Mesothelial cell of epicardium (in vitro differentiated cells): Measurements from ENCODE around the gene TMEM163. TPM values are rescaled to one million over a fixed set of nuclear protein-coding genes. Genes with fewer than 3 reads are reported as not detected.

Experiments used
- DNase-seq, 2 experiments: peaks; one replicate each; pipeline ENCODE4 v3.0.0; 2021; ENCODE audit warnings: low spot score in 2 of 2; ENCODE audit not compliant: unreplicated experiment in 2 of 2
- H3K27ac Mint-ChIP-seq: 2 replicates; pipeline ENCODE4 v1.8.0; 2021; ENCODE audit warnings: mixed read lengths
- H3K27me3 Mint-ChIP-seq: 2 replicates; pipeline ENCODE4 v1.8.0; 2021; ENCODE audit warnings: low read depth, mixed read lengths
- H3K36me3 Mint-ChIP-seq: 2 replicates; pipeline ENCODE4 v1.8.0; 2021; ENCODE audit warnings: mixed read lengths
- H3K4me1 Mint-ChIP-seq: 2 replicates; pipeline ENCODE4 v1.8.0; 2021; ENCODE audit warnings: mixed read lengths
- H3K4me3 Mint-ChIP-seq: 2 replicates; pipeline ENCODE4 v1.8.0; 2021; ENCODE audit warnings: mild to moderate bottlenecking, moderate library complexity, mixed read lengths
- H3K9me3 Mint-ChIP-seq: 2 replicates; pipeline ENCODE4 v1.8.0; 2021; ENCODE audit warnings: mixed read lengths
- CTCF ChIP-seq: fragments of 200-600 bp; sonication (generic); IDR thresholded peaks from one replicate; pipeline ENCODE4 v1.5.0; 2021; ENCODE audit warnings: antibody characterized with exemption; ENCODE audit not compliant: unreplicated experiment
- total RNA-seq: library from RNA; stranded (reverse); gene quantifications from 3 replicates; pipeline ENCODE4 v1.2.1, GENCODE V29; 2021

TMEM163 gene
- total RNA-seq, 1 donor from 2014 or later: 0.47 TPM

GRCh38 chr2:134648586-134648985 is 70.2 kb downstream of the TMEM163 start:
- peaks cover 6% of the 10 kb centered on the region for H3K27me3 Mint-ChIP-seq
- no peak overlapping the region for H3K27ac Mint-ChIP-seq
- no peak for TF ChIP-seq CTCF
- no peaks in the 10 kb centered on the region for H3K9me3 Mint-ChIP-seq
- no peak overlapping the region for H3K4me3 Mint-ChIP-seq
- DNase-seq: no peak
- H3K4me1 Mint-ChIP-seq: no peaks in the 10 kb centered on the region
- H3K36me3 Mint-ChIP-seq: no peaks in the 10 kb centered on the region

- Mint-ChIP-seq H3K4me1 (no peaks in the 10 kb centered on the region), H3K4me3 (no peak overlapping the region), H3K27me3 (peaks cover 8% of the 10 kb centered on the region), H3K9me3 (no peaks in the 10 kb centered on the region), H3K27ac (no peak overlapping the region), H3K36me3 (no peaks in the 10 kb centered on the region)
- TF ChIP-seq CTCF: no peak
- no peak for DNase-seq
Measured at GRCh38 chr2:134647607-134648256, 71.1 kb downstream of the TMEM163 start.

DNA sequence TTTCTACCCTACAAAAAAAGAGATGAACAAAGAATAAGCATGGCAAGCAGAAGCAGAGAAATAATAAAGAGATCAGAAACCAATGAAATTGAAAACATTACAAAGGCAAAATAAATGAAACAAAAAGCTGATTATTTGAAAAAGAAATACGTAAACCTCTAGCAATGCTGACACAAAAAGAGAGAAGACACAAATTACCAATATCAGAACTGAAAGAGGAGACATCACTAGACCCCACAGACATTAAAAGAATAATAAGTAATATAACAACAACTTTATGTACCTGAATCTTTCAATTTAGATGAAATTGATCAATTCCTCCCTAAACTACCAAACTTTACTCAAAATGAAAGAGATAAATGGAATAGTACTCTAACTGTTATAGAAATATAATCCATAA is 75.9 kb downstream of the TMEM163 start:
- DNase-seq: no peak
- Mint-ChIP-seq H3K4me1 (no peaks in the 10 kb centered on the region), H3K36me3 (no peaks in the 10 kb centered on the region), H3K27ac (no peak overlapping the region), H3K4me3 (no peak overlapping the region), H3K9me3 (no peaks in the 10 kb centered on the region), H3K27me3 (peaks cover 24% of the 10 kb centered on the region)
- TF ChIP-seq CTCF: no peak

- Mint-ChIP-seq H3K27me3 (peaks cover 19% of the 10 kb centered on the region), H3K4me3 (no peak overlapping the region), H3K27ac (no peak overlapping the region), H3K9me3 (no peaks in the 10 kb centered on the region), H3K4me1 (no peaks in the 10 kb centered on the region), H3K36me3 (no peaks in the 10 kb centered on the region)
- no peak for DNase-seq
- no peak for TF ChIP-seq CTCF
Measured at GRCh38 chr2:134640494-134640893, 78.3 kb downstream of the TMEM163 start.

DNA sequence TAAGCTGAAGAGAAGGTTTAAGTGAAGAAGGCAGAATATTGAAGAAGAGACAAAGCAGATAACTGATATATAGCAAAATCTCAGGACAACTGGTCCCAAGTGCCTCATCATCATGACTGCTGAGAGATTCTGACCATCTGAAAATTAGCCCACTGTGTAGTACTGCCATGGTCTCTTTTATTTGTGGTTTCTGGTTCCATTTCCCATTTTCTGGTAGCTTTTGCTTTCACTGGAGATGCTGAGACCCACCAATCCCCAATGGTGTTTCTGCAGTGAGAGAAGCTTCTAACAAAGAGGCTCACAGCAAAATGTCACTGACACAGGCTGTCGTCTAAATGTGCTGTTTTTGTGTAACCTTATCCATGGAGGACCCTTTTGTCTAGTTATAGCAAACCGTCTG is 79.5 kb downstream of the TMEM163 start:
- H3K27ac Mint-ChIP-seq: no peak overlapping the region
- no peaks in the 10 kb centered on the region for H3K36me3 Mint-ChIP-seq
- no peaks in the 10 kb centered on the region for H3K9me3 Mint-ChIP-seq
- no peaks in the 10 kb centered on the region for H3K4me1 Mint-ChIP-seq
- no peak for DNase-seq
- TF ChIP-seq CTCF: no peak
- H3K27me3 Mint-ChIP-seq: peaks cover 24% of the 10 kb centered on the region
- no peak overlapping the region for H3K4me3 Mint-ChIP-seq

DNA sequence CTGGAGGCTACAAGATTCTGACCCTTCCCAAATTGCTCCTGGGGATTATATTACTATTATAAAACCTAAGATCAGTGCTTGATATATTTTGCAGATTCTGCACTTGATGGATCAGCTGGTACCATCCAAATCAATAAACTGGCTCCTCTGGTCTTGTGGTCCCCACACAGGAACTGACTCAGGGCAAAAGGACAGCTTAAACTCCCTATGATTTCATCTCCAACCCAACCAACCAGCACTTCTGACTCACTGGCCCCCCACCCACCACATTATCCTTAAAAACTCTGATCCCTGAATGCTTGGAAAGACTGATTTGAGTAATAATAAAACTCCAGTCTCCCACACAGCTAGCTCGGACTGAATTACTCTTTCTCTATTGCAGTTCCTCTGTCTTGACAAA is 82.1 kb downstream of the TMEM163 start:
- Mint-ChIP-seq H3K4me3 (no peak overlapping the region), H3K36me3 (no peaks in the 10 kb centered on the region), H3K27me3 (peaks cover 20% of the 10 kb centered on the region), H3K9me3 (no peaks in the 10 kb centered on the region), H3K27ac (no peak overlapping the region), H3K4me1 (no peaks in the 10 kb centered on the region)
- no peak for DNase-seq
- TF ChIP-seq CTCF: no peak
